ENCODE data around the gene SEMA3F.

DNA sequence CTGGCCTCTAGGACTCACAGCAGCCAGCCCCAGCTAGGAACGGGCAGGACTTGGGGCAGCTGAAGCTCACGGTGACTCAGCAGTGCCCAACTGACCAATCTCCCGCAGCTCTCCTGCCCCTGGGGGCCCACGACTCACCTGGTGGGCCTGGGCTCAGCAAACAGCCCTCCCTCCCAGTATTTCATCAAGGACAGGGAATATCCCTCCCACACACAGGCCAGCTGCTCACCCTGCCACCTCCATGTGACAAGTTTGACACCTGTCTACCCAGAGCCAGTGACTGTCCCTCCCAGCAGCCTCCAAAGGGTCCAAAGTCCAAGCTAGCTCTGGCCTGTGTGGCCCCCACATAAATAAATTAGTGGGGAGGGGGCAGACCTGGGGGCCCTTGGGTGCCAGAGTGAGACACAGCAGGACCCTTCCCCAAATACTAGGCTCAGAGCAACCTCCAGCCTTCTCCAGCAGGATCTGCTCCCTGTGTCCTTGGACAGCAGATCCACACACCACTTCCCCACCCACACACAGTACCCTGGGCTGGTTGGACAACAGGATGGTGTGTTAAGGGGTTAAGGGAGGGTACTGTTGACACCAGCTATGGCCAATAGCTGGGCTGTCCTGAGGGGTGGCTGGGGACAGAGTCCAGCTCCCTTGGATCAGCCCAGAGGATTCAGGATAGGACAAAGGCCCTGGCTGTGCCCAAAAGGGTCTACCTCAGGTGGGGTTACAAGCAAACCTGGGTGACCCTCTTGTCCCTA is 40.6 kb downstream of the SEMA3F start:
- TF ChIP-seq CTCF (IDR thresholded peaks at IDR 0.05) (no peak), POLR2A (IDR thresholded peaks at IDR 0.05) (no peak)

All from thyroid gland (tissue), 4 donors.